B cell (primary cell): ENCODE measurements around the gene TBRG4. TPM values are rescaled to one million over a fixed set of nuclear protein-coding genes. Genes with fewer than 3 reads are reported as not detected.
A peak's percentile ranks its signal among the peaks of the same experiment; 100 is the strongest.

Experiments used
- ATAC-seq: fragments of 200-7000 bp; cut with Tn5 transposase; one replicate; pipeline ENCODE4 v1.10.0; 2021; ENCODE audit warnings: low read depth, mild to moderate bottlenecking, moderate number of reproducible peaks, moderate library complexity
- CTCF ChIA-PET: fragments of 350-600 bp; sonication (Branson Sonifier 250); formaldehyde crosslinking; loops from one replicate; lab custom pipeline; 2021; ENCODE audit warnings: antibody characterized with exemption, inconsistent platforms; lab: Charles Lee
- POLR2A ChIA-PET: fragments of 350-600 bp; sonication (Branson Sonifier 250); formaldehyde crosslinking; loops from one replicate; lab custom pipeline; 2021; ENCODE audit warnings: antibody characterized with exemption; lab: Charles Lee
- DNase-seq: peaks from one replicate; pipeline ENCODE4 v3.0.0; 2013
- H2AFZ ChIP-seq: 2 replicates; pipeline ENCODE4 v1.6.1; 2012; ENCODE audit warnings: mild to moderate bottlenecking, low read depth, low read length; ENCODE audit not compliant: insufficient read depth, poor library complexity, severe bottlenecking
- H3K27ac ChIP-seq, 2 donors: 1 replicate in 1 of 2; 2 replicates in 1 of 2; pipeline ENCODE4 v1.5.1; 2012 to 2013; ENCODE audit warnings: low read length in 2 of 2, mild to moderate bottlenecking in 2 of 2, moderate library complexity in 1 of 2
- H3K27me3 ChIP-seq, 4 experiments: fragments of 200-600 bp in 1 of 4; sonication (generic) in 1 of 4; replicated peaks in 1 of 4; 1 replicate in 2 of 4; 2 replicates in 2 of 4; pipeline versions ENCODE4 v1.6.1 to v1.7.0; 2013 to 2016; ENCODE audit warnings: low read length in 3 of 4, mild to moderate bottlenecking in 2 of 4, mixed read lengths in 1 of 4, moderate library complexity in 1 of 4; ENCODE audit not compliant: insufficient read depth in 4 of 4, control insufficient read depth in 3 of 4; ENCODE audit errors: control extremely low read depth in 1 of 4
- H3K36me3 ChIP-seq, 2 experiments: replicated peaks in 1 of 2; 1 replicate in 1 of 2; 2 replicates in 1 of 2; pipeline versions ENCODE4 v1.6.1 to v1.7.1; 2013; ENCODE audit warnings: low read length in 1 of 2; ENCODE audit not compliant: insufficient read depth in 2 of 2, control insufficient read depth in 1 of 2; ENCODE audit errors: control extremely low read depth in 1 of 2, extremely low read depth in 1 of 2
- H3K4me1 ChIP-seq, 2 donors: fragments of 200-600 bp in 1 of 2; sonication (generic) in 1 of 2; 1 replicate in 1 of 2; 2 replicates in 1 of 2; pipeline versions ENCODE4 v1.5.1 to v1.6.1; 2013 to 2017; ENCODE audit warnings: low read length in 2 of 2; ENCODE audit not compliant: control insufficient read depth in 2 of 2, insufficient read depth in 2 of 2
- H3K4me2 ChIP-seq: replicated peaks from 2 replicates; pipeline ENCODE3; 2012; ENCODE audit warnings: mild to moderate bottlenecking, low read depth, low read length; ENCODE audit not compliant: poor library complexity, severe bottlenecking
- H3K4me3 ChIP-seq, 5 experiments: fragments of 200-600 bp in 1 of 5; sonication (generic) in 1 of 5; 1 replicate in 3 of 5; 2 replicates in 2 of 5; pipeline versions ENCODE4 v1.5.1 to v1.7.0; 2011 to 2016; ENCODE audit warnings: low read length in 4 of 5, mild to moderate bottlenecking in 4 of 5, low read depth in 2 of 5, control low read depth in 1 of 5, moderate library complexity in 1 of 5; ENCODE audit not compliant: insufficient read depth in 1 of 5; ENCODE audit errors: control extremely low read depth in 1 of 5, extremely low read depth in 1 of 5
- H3K79me2 ChIP-seq: fragments of 200-600 bp; sonication (generic); one replicate; pipeline ENCODE4 v1.6.0; 2016; ENCODE audit warnings: low read length; ENCODE audit not compliant: control insufficient read depth, insufficient read depth
- H3K9ac ChIP-seq: fragments of 200-600 bp; sonication (generic); 2 replicates; pipeline ENCODE4 v1.6.1; 2017; ENCODE audit warnings: mild to moderate bottlenecking, low read length, moderate library complexity
- H3K9me3 ChIP-seq, 3 donors: one replicate each; pipeline versions ENCODE4 v1.6.1 to v1.7.1; 2013; ENCODE audit warnings: low read length in 2 of 3; ENCODE audit not compliant: control insufficient read depth in 2 of 3, insufficient read depth in 1 of 3; ENCODE audit errors: control extremely low read depth in 1 of 3
- H4K20me1 ChIP-seq: 2 replicates; pipeline ENCODE4 v1.6.0; 2012; ENCODE audit warnings: mild to moderate bottlenecking, low read length; ENCODE audit not compliant: insufficient read depth, control insufficient read depth, poor library complexity, severe bottlenecking
- H3K27ac Mint-ChIP-seq: one replicate; pipeline ENCODE4 v1.8.0; 2021; ENCODE audit warnings: mixed read lengths
- H3K27me3 Mint-ChIP-seq: one replicate; pipeline ENCODE4 v1.8.0; 2021; ENCODE audit warnings: mixed read lengths
- H3K4me1 Mint-ChIP-seq: one replicate; pipeline ENCODE4 v1.8.0; 2021; ENCODE audit warnings: mixed read lengths
- H3K4me3 Mint-ChIP-seq: one replicate; pipeline ENCODE4 v1.8.0; 2021; ENCODE audit warnings: mixed read lengths
- H3K9me3 Mint-ChIP-seq: one replicate; pipeline ENCODE4 v1.8.0; 2022; ENCODE audit warnings: mixed read lengths; ENCODE audit not compliant: insufficient read depth
- EZH2 ChIP-seq: IDR thresholded peaks from 2 replicates; pipeline ENCODE4 v1.6.1; 2012; ENCODE audit warnings: borderline replicate concordance, low read depth, mild to moderate bottlenecking, moderate library complexity, low read length; ENCODE audit not compliant: insufficient read depth, poor library complexity, severe bottlenecking
- WGBS: methylation state at CpG from one replicate; pipeline ENCODE4 v1.1.5; 2013; ENCODE audit warnings: missing lambda C conversion rate; ENCODE audit not compliant: insufficient coverage; 5-methylcytosine and 5-hydroxymethylcytosine counted together
- intact Hi-C: fragments of 100-400 bp; cut with micrococcal nuclease; formaldehyde crosslinking; loops from one replicate; pipeline ENCODE4 v1.10.0; 2022
- polyA plus RNA-seq: library from polyadenylated mRNA; depleted of rRNA; stranded (reverse); fragments of >200 nt; gene quantifications from 2 replicates; pipeline ENCODE4 v1.2.3, GENCODE V29; 2012
- total RNA-seq, 2 donors: library from RNA; stranded (reverse); fragments of 120-200 nt in 1 of 2; gene quantifications; 1 replicate in 1 of 2; 2 replicates in 1 of 2; pipeline versions ENCODE4 v1.2.3 to v1.2.4, GENCODE V29; 2013 to 2022
- TF ChIP-seq, protein P1 (sequence below): fragments of 200-600 bp; IDR thresholded peaks from one replicate; pipeline ENCODE4 v1.8.0; 2022; ENCODE audit warnings: antibody characterized with exemption, mild to moderate bottlenecking

The TBRG4 gene
- total and polyA plus RNA-seq, 2 donors (not counting 1 experiment from before 2014, with no cell fraction given) = 92.8 to 111 TPM

DNA sequence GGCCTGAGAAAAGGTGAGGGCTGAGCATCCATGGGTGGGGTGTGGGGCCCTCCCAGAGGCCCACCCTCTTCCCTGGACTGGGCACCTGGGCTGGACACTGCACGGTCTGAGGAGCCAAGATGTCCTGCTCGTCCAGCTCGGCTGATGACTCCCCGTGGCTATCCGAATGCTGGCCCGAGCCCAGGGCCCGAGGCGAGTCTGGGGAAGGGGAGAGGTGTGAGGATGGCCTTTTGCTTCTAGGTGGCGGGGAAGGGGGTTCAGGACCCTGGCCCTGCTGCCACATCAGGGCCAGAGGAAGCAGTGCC is 29.9 kb downstream of the TBRG4 start:
- no peaks in the 10 kb centered on the region for H3K9me3 Mint-ChIP-seq
- Histone ChIP-seq H4K20me1 (peaks cover 17% of the 10 kb centered on the region), H3K9ac (no peak overlapping the region), H3K4me3 (no peak overlapping the region), H3K4me2 (no peak overlapping the region), H3K27ac (no peak overlapping the region), H3K36me3 (peaks cover 0 to 6% of the 10 kb centered on the region in 2 experiments), H3K79me2 (no peaks in the 10 kb centered on the region), H3K27me3 (no peaks in the 10 kb centered on the region), H3K9me3 (no peaks in the 10 kb centered on the region), H3K4me1 (no peaks in the 10 kb centered on the region), H2AFZ (no peak overlapping the region)
- no peak for TF ChIP-seq EZH2
- TF ChIP-seq, protein P1, sequence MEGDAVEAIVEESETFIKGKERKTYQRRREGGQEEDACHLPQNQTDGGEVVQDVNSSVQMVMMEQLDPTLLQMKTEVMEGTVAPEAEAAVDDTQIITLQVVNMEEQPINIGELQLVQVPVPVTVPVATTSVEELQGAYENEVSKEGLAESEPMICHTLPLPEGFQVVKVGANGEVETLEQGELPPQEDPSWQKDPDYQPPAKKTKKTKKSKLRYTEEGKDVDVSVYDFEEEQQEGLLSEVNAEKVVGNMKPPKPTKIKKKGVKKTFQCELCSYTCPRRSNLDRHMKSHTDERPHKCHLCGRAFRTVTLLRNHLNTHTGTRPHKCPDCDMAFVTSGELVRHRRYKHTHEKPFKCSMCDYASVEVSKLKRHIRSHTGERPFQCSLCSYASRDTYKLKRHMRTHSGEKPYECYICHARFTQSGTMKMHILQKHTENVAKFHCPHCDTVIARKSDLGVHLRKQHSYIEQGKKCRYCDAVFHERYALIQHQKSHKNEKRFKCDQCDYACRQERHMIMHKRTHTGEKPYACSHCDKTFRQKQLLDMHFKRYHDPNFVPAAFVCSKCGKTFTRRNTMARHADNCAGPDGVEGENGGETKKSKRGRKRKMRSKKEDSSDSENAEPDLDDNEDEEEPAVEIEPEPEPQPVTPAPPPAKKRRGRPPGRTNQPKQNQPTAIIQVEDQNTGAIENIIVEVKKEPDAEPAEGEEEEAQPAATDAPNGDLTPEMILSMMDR = no peak
- ChIA-PET CTCF (no interaction called here), POLR2A (no interaction called here)
- DNase-seq (no peak), ATAC-seq (no peak)
- H3K27me3 Mint-ChIP-seq = no peaks in the 10 kb centered on the region
- intact Hi-C loops = no loop called here
- H3K27ac Mint-ChIP-seq = no peak overlapping the region
- no peaks in the 10 kb centered on the region for H3K4me1 Mint-ChIP-seq
- 99% methylated on average over 9 of the region's 9 CpGs for WGBS
- no peak overlapping the region for H3K4me3 Mint-ChIP-seq

DNA sequence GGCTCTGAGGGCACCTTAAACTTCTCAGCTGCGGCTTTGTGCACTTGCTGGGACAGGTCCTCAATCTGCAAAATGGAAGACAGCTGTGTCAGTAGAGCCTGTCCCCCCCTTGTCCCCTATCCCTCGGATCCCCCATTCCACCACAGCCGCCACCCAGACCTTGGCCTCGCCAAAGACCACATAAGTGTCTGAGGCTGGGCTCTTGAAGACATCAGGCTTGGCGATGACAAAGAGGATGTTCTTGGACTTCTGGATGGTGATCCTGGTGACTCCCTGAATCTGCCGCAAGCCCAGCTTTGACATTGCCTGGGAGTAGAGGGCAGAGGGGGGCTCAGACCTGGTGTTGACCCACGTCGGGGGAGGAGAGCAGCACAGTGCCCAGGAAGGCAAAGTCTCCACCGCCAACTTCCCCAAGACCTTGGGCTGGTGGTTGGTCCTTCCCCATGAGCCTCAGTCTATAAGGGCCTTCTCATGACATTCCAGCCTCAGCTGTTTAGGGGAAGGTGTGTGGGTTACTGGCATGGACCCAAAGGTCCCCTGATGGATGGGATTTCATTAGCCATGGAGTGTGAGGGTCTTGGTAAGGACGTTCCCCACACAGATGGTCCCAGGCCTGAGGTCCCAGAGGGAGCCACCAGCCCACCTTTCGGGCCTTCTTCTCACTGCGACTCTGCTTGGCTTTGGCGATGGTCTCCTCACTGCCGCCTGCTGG is 30.4 kb downstream of the TBRG4 start:
- H4K20me1 ChIP-seq = peaks cover 22% of the 10 kb centered on the region
- POLR2A ChIA-PET = no interaction called here
- Mint-ChIP-seq H3K27me3 (no peaks in the 10 kb centered on the region), H3K4me1 (no peaks in the 10 kb centered on the region), H3K9me3 (no peaks in the 10 kb centered on the region), H3K4me3 (no peak overlapping the region), H3K27ac (peak overlapping the region; percentile 37)
- WGBS = 92% methylated on average over 11 of the region's 14 CpGs
- intact Hi-C loops = no loop called here
- H3K4me3 ChIP-seq = no peak overlapping the region
- H3K27ac ChIP-seq = no peak overlapping the region
- H2AFZ ChIP-seq = no peak overlapping the region
- no peak overlapping the region for H3K9ac ChIP-seq
- peaks cover 0 to 9% of the 10 kb centered on the region in 2 experiments for H3K36me3 ChIP-seq
- DNase-seq (no peak), ATAC-seq (peak; percentile 20)
- no peaks in the 10 kb centered on the region for H3K27me3 ChIP-seq
- H3K79me2 ChIP-seq = no peaks in the 10 kb centered on the region
- no peaks in the 10 kb centered on the region for H3K9me3 ChIP-seq
- H3K4me1 ChIP-seq = no peaks in the 10 kb centered on the region
- CTCF ChIA-PET = interaction anchor here (0.7 to 0.9 kb wide), 2 partner anchors 55 to 103 kb away, joined by 3 read pairs; no protein-coding TSS in a partner anchor
- no peak overlapping the region for H3K4me2 ChIP-seq
- no peak for TF ChIP-seq EZH2
- TF ChIP-seq, protein P1 = no peak
